ENCODE measurements around the gene MRPL12. TPM values are rescaled to one million over a fixed set of nuclear protein-coding genes. Genes with fewer than 3 reads are reported as not detected.
A peak's percentile ranks its signal among the peaks of the same experiment; 100 is the strongest.
"Not testable (repeated sequence)": the region's sequence is repeated elsewhere in the genome, so short reads cannot be mapped to it uniquely, and the experiment has no call there.

Gene MRPL12
- total RNA-seq, 1 donor: 11.6 TPM

DNA sequence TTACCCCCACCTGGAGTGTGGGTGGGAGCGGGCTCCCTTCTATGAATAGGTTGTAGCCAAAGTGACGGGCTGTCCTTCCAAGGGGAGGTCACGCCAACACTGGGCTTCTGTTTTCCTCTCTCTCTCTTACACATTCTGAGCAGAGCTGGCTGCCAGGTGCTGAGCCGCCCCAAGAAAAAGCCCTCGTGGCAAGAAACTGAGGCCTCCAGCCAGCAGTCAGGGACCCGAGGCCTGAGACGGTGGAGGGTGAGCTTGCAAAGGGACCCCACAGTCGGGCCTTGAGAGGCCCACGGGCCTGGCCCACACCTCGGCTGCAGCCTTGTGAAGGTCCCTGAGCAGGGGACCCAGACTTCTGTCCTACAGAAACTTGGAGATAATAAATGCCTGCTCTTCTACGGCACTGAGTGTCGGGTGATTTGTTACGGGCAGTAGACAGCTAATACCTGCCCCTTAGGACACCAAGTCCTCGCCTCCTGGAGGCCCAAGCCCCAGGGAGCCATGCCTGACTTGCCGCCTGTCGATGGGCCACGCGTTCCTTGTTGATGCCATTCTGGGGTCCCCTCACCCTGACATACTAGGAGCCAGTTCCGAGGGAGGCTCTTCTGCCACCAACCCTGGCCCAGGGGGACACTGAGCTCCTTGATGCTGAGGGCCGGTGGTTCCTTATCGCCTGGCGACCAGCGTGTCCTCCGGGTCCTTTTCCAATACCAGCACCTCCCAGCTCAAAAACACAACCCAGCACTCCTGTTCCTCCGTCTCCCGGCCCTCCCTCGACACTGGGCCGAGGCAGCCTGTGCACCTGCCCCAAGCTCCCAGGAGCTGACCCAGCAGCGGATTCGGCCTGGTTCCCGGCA lies 35.0 kb downstream of the MRPL12 start:
- no peak for DNase-seq (ENCODE audit: low read depth in 2 of 3, low spot score in 2 of 3)

DNA sequence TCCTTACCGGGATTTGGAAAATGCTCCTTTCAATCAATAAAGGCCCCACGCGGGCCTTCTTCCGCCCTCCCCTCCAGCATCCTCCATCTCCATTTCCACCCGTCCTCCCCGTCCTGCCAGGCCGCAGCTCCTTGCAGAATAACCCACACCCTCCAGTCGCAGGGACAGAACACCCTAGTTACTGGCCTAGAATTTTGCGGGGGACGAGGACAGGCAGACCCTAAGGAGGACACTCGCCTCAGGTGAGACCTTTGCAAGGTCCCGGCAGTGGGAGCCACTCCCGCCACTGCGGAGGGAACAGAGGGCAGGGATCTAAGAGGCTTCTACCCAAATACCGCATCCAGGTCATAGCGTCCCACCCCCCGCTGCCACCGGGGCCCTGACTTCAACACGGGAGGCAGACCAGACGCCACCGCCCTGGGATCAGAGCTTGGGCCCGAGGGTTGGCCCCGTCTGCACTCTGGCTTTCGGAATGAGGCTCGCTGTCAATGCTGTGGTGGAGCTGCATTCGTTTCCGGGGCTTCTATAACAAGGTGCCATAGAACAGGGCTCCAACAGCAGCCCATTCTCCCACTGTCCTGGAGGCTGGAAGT lies 35.7 kb downstream of the MRPL12 start:
- DNase-seq (ENCODE audit: low read depth in 2 of 3, low spot score in 2 of 3): no peak

DNA sequence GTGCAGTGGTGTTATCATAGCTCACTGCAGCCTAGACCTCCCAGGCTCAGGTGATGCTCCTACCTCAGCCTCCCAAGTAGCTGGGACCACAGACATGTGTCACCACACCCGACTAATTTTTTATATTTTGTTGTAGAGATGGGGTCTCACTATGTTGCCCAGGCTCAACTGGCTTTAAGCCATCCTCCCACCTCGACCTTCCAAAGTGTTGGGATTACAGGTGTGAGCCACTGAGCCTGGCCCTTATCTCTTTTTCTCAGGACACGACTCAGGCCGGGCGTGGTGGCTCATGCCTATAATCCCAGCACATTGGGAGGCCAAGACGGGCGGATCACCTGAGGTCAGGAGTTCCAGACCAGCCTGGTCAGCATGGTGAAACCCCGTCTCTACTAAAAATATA lies 36.4 kb downstream of the MRPL12 start:
- not testable (repeated sequence) for DNase-seq (ENCODE audit: low read depth in 2 of 3, low spot score in 2 of 3)

DNA sequence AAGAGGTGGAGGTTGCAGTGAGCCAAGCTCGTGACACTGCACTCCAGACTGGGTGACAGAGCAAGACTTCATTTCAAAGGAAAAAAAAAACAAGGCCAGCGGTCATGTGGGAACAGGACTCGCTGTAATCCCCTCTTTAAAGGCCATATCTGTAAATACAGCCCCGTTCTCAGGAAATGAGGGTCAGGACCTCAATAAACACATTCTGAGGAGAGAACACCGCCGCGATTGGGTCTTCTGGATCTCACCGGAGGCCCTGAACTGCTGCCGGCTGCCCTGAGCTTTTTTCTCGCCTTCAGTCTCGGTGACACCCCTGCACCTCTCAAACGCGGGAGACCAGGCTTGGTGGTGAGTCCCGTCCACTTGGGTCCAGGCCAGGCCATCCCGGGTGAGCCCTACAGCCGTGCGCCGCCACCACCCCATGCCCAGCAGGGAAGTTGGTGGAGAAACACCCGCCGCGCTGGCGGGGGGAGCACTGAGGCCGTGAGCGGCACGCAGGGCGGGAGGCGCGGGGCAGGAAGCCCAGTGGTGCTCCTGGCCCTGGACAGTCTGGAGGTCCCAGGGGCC lies 37.3 kb downstream of the MRPL12 start:
- DNase-seq (ENCODE audit: low read depth in 2 of 3, low spot score in 2 of 3): peak in 1 of 3 donors; percentile 24

DNA sequence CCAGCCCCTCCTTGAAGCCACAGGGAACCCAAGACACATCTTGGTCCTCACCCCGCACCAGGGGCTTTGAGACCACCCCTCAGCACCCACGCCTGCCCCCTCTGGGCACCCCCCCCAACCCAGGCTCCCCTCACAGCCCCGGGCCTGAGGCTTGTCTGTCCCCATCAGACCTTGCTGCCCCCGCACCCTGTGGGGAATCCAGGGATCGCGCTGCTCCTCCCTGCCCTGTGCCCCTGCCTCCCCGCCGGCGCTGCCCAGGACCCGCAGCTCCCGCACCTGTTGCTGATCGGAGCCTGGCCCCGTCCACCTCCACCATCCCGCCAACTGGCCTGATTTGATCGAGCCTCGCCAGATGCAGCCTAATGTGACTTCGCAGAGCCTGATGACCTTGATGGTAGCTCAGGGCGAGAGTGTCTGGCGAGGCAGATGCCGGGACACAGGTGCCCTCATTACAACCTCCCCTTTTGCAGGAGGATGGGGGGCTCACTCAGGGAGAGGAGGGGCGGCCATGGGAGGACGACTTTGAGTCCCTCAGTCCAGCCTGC lies 38.0 kb downstream of the MRPL12 start:
- no peak for DNase-seq (ENCODE audit: low read depth in 2 of 3, low spot score in 2 of 3)

DNA sequence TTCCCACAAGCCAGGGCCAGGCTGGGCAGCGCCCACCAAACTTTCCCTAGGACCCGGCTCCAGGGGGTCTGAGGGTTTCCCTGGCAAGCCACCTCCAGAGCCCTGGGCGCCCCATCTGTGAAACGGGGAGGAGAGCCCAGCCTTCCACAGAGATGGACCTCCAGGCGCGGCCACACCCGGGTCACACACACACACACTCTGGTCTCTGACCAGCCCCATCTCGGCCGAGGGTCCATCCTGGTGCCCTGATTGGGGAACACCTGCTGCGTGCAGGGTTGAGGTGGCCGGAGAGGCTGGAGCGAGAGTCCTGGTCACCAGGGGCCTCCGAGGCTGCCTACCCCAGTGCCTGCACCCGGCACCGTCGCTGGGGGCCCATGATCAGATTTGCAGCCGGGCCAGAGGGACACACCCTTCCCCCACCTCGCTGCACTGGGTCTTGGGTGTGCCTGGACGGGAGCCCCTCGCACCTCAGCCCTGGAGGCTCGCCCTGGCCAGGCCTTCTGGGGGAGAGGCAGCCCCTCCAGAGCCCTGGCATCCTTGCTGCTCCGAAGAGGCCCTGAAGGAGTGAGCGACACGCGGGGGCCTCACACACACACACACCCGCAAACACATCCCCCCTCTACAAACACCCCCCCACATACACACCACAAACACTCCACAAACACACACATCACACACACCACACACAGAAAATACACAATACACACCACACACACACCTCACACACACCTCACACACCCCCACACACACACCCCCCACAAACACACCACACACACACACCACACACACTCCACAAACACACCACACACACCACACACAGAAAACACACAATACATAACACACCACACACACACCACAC lies 38.7 kb downstream of the MRPL12 start:
- peak in 1 of 3 donors; percentile 32 for DNase-seq (ENCODE audit: low read depth in 2 of 3, low spot score in 2 of 3)

Small RNA genes within 50 kb of the gene (small RNA-seq; reads per million reads assigned to genes)
- not detected for gene MIR6786

Other genes with a start within 250 kb of the MRPL12 start
- 8,913 TPM for gene ACTG1, start 190.6 kb upstream of the MRPL12 start, total RNA-seq
- 2.2 TPM for gene FSCN2, start 175.0 kb upstream of the MRPL12 start, total RNA-seq
- gene FAAP100, start 151.0 kb upstream of the MRPL12 start, total RNA-seq: 27.7 TPM
- gene NPLOC4, start 66.3 kb upstream of the MRPL12 start, total RNA-seq: 63.8 TPM
- gene TSPAN10, start 66.2 kb upstream of the MRPL12 start, total RNA-seq: 0.27 TPM
- 14.8 TPM for gene PDE6G, start 46.8 kb upstream of the MRPL12 start, total RNA-seq
- 80.0 TPM for gene OXLD1, start 36.8 kb upstream of the MRPL12 start, total RNA-seq
- 8.3 TPM for gene CCDC137, start 36.6 kb upstream of the MRPL12 start, total RNA-seq
- 27.5 TPM for gene ARL16, start 19.6 kb upstream of the MRPL12 start, total RNA-seq
- gene HGS, start 19.4 kb upstream of the MRPL12 start, total RNA-seq: 82.9 TPM
- 11.6 TPM for gene SLC25A10, start 8.9 kb downstream of the MRPL12 start, total RNA-seq
- gene GCGR, start 100.8 kb downstream of the MRPL12 start, total RNA-seq: not detected
- gene MCRIP1, start 129.9 kb downstream of the MRPL12 start, total RNA-seq: 65.2 TPM
- 1.3 TPM for gene PPP1R27, start 131.7 kb downstream of the MRPL12 start, total RNA-seq
- 277 TPM for gene P4HB, start 157.2 kb downstream of the MRPL12 start, total RNA-seq
- gene ARHGDIA, start 168.0 kb downstream of the MRPL12 start, total RNA-seq: 206 TPM
- 145 TPM for gene ALYREF, start 188.2 kb downstream of the MRPL12 start, total RNA-seq
- gene ANAPC11, start 188.4 kb downstream of the MRPL12 start, total RNA-seq: 131 TPM
- gene NPB, start 198.9 kb downstream of the MRPL12 start, total RNA-seq: 0.54 TPM
- 43.9 TPM for gene PCYT2, start 208.0 kb downstream of the MRPL12 start, total RNA-seq
- gene SIRT7, start 214.8 kb downstream of the MRPL12 start, total RNA-seq: 31.2 TPM
- gene MAFG, start 224.4 kb downstream of the MRPL12 start, total RNA-seq: 29.6 TPM
- gene PYCR1, start 233.9 kb downstream of the MRPL12 start, total RNA-seq: 26.4 TPM
- gene MYADML2, start 243.9 kb downstream of the MRPL12 start, total RNA-seq: not detected